HT-29 (cell line): Measurements from ENCODE around the gene GLI3. TPM values are rescaled to one million over a fixed set of nuclear protein-coding genes. Genes with fewer than 3 reads are reported as not detected.

Experiments
- DNase-seq: peaks from one replicate; pipeline ENCODE4 v3.0.0-alpha.2; 2015; ENCODE audit warnings: low spot score
- total RNA-seq: library from RNA; depleted of rRNA; stranded (reverse); fragments of >200 nt; shearing (Covaris generic); gene quantifications from 2 replicates; pipeline ENCODE4 v1.2.3, GENCODE V29; 2014

The GLI3 gene
- total RNA-seq, 1 experiment from 2014 or later, result not detected

- no peak for DNase-seq
Measured at GRCh38 chr7:42236266-42236975, 588 bp downstream of the GLI3 start.

GRCh38 chr7:42235741-42236161 is 1.3 kb downstream of the GLI3 start:
- DNase-seq, result no peak

GRCh38 chr7:42234736-42235135 is 2.3 kb downstream of the GLI3 start:
- DNase-seq, result no peak

DNA sequence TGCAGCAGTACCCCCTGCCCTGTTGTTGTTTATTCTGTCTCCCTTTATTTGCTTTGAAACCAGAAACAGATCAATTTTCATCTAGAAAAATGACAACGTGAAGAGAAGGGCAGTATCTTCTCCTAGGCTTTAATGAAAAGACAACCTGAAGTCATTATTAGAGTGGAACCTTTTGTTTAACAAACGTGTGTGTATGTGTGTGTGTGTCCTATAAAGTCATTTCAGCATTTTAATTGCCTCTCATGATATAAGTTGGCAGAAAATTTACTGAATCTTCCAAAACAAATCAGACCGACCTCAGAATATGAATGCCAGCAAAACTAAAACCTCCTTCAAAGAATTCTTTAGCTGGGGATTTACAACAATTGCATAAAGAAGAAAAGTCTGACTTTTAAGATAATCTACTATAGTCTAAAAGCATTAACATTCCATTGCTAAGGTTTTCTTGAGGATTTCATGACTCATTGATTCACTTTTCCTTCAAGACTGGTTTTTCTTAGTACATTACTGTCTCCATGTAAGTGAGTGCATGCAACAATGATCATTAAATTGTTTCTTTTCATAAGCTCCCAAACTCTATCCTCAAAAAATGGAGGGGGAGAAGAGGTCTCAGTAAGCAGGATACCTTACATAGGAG is 3.2 kb downstream of the GLI3 start:
- no peak for DNase-seq

DNA sequence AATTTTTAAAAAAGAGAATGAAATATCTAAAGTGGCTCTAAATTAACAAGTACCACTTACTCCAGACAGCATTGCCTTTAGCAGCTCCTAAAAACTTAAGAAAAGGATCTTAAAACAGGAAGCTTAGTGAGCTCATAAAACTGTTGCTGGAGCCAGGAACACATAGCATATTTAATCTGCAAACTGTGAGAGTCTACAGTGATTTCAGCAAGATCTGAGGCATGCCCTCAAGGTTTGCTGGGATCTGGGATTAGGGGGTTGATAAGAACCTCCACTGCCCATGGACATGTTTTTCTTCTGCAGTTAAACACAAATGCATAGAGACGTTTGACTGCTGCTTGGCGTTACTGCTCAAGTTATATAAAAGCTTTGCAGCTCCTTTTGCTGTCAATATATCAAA is 3.8 kb downstream of the GLI3 start:
- no peak for DNase-seq

GRCh38 chr7:42232275-42232674 is 4.7 kb downstream of the GLI3 start:
- DNase-seq, result no peak

DNA sequence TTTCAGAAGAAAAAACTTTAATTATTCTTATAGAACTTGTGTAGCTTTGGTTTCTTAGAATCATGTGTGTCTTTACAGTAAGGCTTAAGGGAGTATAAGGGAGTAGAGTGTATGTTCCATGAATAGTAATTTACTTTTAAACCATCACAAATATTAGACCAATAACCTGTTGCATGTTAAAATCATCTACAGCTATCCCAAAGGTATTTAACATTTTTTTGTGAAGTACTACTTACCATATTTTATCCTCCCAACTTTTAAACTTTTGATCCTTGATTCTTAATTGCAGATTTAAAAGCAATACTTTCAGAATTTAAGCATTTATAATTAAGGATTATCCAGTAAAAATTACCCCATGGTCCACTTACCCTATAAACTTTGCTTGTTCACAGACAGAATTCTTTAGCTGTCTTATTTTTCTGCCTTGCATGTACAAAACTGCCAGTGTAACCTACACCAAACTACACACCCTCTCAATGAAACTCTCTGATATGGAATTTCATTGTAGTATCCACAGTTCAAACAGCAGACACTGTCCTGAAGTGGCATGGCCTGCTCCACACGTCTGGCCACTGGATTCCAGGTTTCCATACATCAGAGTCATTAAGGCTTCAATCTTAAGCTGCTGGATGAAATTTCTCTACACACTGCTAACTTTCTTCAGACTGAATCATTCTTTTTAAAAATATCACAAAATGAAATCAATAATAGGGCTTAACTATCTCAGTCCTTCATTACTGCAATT is 5.8 kb downstream of the GLI3 start:
- DNase-seq, result no peak

DNA sequence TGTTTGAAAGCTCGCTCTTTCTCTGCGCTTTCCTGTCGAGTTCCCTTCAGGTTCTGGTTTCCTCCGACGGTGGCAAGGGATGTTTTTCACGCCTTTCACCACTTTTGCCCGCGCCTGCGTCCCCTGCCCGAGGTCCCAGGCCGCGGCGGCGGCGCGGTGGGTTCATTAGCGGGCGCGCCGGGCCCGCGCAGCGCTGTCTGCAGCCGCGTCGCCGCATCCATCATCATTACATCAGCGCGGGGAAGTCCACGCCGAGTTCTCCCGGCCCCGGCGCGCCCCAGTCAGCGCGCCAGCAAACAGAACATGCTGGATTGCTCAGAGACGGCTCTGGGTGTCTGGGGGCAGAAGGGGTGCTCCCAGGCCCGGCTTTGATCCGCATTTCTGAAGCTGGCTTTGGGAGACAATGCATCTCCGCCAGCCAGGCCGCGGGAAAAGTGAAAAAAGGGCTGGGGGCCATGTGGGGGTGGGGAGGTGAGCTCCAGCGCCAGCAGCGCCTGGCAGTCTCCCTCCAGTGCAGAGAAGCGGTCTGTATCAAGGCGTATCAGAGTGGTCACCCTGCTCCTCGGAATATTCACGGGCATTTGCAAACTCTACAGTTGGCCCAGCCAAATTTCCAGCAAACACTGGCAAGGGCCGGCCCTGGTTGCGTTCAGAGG is 8.9 kb downstream of the GLI3 start:
- DNase-seq, result no peak

DNA sequence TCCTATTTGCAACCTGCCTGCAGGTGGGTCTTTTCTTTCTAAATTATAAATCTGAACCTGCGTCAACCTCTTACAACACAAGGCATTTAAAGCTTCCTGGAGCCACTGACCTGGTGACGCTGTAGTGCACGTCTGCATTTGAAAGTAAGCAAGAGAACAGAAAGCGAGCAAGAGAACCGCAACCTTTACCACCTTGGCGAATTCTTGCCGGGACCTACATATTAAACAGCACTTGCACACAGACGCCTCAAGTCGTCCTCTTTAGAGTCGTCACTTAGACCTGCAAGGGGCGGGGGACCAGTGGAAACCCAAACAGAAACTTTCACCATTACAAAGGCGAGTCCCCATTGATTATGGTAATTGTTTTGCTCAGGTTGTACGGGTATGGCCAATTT is 9.5 kb downstream of the GLI3 start:
- no peak for DNase-seq

DNA sequence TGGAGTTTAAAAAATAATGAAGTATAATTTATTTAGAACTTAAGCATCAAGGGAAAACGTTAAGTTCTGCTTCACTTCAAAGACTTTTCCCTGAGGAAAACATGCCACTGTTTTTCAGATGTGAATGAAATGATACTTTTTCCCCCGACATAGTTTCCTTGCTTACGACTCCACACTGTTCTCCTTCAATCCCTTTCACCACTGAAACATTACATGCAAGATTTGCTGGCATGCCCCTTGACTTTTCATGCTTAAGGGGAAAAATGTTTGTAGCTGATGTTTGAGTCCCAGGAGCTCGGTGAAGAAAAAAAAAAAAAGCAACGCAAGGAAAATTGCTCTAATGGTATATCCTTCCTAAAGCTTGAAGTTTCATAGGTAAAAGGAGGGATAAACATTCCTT is 10.0 kb downstream of the GLI3 start:
- no peak for DNase-seq

GRCh38 chr7:42226354-42226941 is 10.6 kb downstream of the GLI3 start:
- DNase-seq, result no peak

GRCh38 chr7:42224391-42225003 is 12.5 kb downstream of the GLI3 start:
- no peak for DNase-seq

GRCh38 chr7:42222891-42223290 is 14.1 kb downstream of the GLI3 start:
- DNase-seq, result no peak

DNA sequence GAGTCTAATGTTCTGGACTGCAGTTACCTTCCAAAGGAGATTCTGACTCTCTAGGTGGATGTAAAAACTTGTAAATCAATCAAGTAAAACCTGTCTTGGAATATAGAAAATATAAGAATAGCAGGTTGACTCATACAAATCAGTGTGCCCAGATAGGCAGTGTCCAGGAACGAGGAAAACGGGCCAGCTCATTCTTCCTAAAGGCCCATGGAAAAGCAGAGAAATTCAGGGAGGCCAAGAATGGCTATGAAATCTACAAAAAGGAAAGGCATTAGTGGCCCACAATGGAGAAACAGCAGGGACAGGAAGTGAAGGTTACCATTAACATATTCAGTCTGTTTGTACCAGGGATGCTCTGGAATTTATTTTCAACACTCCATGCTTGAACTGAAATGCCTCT is 14.9 kb downstream of the GLI3 start:
- DNase-seq, result no peak

DNA sequence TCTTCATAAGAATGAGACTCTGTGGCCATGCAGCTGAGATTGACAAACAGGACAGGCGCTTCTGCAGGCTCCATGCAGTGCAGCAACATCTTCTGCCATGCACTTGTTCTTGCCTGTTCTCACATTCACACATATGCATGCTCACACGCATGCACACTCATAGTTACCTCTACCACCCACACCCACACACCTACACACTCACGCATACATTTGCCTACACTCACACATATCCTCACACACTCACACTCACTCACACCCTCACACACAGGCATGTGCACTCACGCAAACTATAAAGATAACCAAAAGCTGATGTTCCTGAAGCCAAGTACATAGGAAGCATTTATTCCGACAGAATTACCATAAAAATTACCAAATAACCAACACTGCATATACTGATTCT is 15.7 kb downstream of the GLI3 start:
- no peak for DNase-seq

DNA sequence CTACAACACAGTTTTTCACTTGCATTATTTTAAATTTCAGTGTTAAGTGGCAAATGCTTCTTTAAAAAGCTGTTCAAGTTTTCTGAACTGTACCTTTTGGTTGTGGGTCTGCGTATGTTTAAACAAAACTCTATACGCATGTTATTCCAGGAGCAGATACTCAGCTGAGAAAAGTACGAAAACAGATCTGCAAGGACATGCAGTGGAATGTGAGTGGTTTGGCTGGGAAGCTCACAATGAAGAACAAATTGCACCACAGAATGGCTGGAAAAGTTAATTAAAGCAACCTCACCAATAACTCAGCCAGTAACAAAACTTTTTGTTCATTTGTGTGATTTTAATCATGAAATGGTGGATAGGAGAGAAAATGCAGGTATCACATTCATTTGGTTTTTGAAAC is 17.6 kb downstream of the GLI3 start:
- DNase-seq, result no peak

DNA sequence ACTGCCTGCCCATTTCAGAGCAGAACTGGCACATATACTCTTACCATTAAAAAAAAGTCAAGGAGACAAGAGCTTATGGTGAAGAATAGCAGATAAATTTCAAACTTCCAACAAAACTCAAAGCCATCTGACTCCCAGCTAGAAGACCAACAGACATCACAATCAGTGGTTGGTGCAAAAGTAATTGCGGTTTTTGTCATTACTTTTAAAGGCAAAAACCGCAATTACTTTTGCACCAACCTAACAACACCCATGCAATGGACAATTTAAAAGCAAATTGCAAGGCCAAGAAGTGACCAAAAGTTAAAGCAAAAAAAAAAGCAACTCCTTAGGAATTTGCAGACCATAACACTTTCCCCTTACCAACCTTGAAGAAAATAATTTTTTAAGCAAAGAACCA is 18.8 kb downstream of the GLI3 start:
- no peak for DNase-seq

- no peak for DNase-seq
Measured at GRCh38 chr7:42217548-42217947, 19.5 kb downstream of the GLI3 start.

DNA sequence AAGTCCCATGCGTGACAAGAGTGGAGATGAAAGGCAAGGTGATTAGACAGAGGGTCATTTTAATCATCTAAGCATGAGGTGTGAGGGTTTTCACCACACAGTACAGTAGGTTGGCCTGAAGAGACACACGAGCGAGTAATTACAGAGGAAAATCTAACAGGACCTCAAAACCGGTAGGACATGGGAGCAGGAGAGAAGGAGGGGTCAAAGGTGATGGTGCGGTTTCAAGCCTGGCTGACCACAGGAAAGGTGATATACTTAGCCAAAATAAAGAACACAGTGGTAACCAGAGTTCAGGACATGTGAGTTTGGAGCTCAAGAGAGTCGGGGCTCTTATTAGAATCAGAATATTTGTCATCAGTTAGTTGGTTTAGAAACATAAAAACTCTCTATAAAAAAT is 20.0 kb downstream of the GLI3 start:
- DNase-seq, result no peak

DNA sequence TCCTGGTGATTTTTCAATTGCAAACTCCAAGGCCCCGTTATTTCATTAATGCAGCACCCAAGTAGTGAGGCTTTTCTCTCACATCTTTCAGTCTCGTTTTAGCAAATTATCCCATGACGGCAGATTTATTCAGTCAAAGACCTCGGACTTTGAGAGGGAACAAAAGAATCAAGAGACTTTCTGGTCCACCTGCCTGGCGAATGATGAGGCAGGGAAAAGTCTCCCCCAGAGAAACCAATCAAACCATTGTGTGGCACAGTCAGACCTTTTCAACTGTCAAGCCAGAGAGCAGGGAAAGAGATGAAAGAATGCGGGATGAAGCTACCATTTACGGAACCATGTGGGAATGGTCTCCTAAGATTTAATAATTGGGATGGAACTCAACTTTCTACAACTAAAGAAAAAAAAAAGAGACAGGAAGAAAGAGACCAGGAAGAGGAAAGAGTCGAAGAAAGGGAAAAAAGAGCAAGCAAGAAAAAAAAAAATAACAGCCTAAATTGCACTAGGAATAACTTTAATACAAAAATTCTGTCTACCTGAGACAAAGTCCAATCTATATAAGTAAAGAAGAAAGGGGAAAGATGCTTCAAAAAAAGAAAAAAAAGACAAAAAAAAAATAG is 22.8 kb downstream of the GLI3 start:
- DNase-seq, result no peak

- DNase-seq, result no peak
Measured at GRCh38 chr7:42213093-42213492, 23.9 kb downstream of the GLI3 start.
